Kasumi-1 (cell line): ENCODE measurements around the gene CDPF1.
A peak's percentile ranks its signal among the peaks of the same experiment; 100 is the strongest.
"Not testable (repeated sequence)": the region's sequence is repeated elsewhere in the genome, so short reads cannot be mapped to it uniquely, and the experiment has no call there.

Experiments used
- DNase-seq, 2 experiments: peaks; one replicate each; lab custom pipeline; 2025; lab: John Stamatoyannopoulos, UW

Gene CDPF1

GRCh38 chr22:46281866-46282678 is 32.0 kb upstream of the CDPF1 start:
- DNase-seq = no peak

DNA sequence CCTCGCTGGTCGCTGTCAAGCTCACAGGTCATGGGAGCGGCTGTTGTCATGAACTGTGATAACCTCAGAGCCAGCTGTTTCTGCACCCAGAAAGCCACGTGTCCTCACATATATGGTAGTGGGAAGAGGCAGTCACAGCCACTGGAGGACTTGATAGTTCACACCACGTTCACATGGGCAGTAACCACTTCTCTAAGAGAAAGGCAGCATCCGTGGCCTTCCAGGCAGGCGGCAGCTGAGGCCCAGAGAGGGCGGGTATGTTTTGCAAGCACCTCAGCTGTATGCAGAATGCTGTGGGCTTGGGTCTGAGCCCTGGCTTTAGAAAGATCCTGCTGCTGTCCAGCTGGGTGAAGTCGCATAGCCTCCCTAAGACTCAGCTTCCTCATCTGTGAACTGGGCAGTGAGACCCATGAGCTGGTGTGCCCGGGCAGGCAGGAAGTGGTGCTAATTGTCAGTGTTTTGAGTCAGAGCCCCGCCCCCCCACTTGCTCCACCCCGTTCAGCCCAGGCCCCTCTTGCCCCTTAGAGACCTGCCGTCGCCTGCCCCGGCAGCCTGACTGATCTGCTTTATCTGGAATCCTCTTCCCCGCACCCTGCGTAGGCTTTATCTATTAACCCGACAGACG is 31.0 kb upstream of the CDPF1 start:
- no peak for DNase-seq

GRCh38 chr22:46280063-46280817 is 30.1 kb upstream of the CDPF1 start:
- no peak for DNase-seq

DNA sequence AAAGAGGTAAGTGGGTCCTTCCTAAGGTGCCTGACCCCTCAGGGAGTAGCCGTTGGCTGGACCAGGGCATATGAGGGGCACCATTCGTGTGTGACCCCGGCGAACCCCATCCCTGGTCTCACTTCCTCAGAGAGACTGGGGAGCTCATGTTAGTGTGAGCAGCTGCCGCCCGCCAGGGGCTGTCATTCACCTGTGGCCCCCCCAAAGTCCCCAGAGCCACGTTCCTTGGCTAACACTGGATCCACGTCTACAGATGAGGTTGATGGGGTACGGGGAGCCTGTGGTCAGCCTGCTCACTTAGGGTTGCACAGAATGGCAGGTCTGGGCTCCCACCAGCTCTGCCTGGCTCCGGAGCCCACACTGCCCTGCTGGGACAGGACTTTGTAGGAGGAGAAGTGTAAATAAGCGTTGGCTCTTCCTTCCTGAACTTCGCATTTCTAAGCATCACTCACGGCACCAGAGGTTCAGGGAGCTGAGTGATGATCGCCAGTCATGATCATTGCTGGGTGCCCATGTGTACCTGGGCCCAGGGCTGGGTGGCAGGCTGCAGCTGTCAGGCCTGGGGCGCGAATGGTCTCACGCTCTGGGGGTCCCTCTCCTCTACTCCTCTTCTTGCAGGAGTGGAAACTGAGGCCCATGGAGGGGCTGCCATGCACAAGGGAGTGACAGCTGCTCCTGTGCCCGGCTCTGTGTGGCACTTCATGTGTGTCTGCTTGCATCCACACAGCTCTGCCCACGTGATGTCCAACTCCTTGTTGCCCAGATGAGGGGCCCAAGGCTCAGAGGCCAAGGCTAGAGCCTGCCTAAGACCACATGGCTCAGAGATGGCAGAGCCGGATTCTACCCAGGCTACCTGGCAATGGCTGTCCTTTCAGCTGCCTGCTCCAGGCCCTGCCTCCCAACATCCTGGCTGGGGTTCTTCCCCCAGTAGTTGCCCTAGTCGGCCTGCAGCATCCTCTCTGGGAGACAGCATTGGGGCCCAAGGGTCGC is 28.9 kb upstream of the CDPF1 start:
- no peak for DNase-seq

DNA sequence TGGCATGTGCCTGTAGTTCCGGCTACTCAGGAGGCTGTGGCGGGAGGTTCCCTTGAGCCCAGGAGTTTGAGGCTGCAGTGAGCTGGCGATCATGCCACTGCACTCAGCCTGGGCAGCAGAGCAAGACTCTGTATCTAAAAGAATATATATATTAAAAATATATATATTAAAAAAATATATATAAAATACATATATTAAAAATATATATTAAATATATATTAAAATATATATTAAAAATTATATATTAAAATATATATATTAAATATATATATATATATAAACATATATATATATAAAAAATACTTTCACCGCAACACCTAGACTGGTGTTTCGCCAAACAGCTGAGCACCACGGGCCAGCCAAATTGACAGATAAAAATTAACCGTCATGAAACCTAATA is 26.5 kb upstream of the CDPF1 start:
- DNase-seq = no peak

- no peak for DNase-seq
Measured at GRCh38 chr22:46275455-46276122, 25.5 kb upstream of the CDPF1 start.

DNA sequence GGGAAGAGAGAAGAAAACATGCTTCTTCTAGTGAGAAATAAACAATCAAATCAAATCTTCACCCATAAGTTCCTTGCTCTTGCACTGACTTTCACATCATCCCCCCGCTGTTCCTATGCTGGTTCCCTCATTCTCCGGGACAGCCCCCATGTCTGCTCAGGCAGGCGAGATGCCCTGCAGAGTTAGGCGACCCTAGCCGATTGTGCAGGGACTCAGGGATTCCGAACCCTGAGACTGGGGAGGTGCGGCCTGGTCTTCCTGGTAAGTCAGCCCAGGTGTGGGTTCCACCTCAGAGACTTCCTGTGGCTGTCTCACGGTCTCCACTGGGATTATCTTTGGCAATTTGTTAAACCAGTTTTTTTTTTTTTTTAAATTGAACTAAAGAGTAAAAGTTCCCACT is 24.3 kb upstream of the CDPF1 start:
- no peak for DNase-seq

- no peak for DNase-seq
Measured at GRCh38 chr22:46273432-46274148, 23.5 kb upstream of the CDPF1 start.

DNA sequence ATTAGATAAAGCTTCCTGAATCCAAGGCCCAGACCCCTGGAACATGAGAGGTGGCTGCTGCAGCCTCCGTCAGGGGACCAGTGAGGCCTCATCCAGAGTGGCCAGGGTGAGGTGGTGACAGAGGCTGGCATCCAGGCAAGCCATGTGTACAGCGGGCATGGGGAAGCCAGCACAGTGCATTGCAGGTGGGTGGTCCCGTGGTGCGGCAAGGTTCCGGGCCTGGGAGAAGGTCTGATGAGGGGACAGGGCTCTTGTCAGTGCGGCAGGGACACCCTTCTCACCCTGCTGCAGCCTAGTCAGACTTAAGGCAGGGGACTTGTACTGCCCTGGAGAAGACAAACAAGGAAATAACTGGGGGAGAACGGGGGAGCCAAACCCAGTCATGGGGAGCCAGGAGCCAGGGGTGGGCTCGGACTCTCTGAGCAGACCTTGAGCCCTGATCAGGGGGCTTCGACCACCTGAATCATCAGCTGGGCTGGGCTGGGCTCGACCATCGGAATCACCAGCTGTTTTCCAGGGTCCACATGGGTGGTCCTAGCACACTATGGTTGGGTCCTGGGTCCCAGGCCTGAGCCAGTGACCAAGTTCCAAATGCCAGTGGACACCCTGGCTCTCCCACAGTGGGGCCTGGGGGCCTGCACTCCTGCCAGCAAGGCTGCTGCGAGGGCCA is 22.8 kb upstream of the CDPF1 start:
- no peak for DNase-seq

DNA sequence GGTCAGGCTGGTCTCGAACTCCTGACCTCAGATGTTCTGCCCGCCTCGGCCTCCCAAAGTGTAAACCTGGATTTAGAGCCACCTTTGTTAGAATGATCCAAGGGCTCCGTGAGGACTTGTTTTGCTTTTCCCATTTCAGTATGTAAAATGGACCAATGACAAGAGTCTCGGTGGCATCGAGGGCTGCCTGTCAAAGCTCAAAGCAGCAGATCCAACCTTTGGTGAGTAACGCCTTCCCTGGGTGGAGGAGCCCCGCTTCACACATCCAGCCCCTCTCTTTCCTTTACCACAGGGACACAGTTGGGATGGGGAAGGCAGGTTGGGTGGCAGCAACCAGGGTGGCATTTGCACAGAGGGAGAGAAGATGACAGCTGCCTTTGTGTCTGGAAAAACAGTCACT is 22.1 kb upstream of the CDPF1 start:
- DNase-seq = no peak

DNA sequence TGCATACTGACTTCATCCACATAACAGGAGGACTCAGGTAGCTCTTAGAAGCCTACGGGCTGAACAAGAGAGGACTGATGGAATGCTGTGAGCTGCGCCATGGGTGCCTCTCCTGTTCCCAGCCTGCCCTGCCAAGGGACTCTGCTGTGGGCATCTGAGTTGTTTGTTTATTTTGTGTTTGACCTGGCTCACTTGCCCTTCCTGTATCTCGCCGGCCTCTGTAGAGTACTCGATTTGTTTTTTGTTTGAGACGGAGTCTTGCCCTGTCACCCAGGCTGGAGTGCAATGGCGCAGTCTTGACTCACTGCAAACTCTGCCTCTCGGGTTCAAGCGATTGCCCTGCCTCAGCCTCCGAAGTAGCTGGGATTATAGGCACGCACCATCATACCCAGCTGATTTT is 19.5 kb upstream of the CDPF1 start:
- DNase-seq = no peak

DNA sequence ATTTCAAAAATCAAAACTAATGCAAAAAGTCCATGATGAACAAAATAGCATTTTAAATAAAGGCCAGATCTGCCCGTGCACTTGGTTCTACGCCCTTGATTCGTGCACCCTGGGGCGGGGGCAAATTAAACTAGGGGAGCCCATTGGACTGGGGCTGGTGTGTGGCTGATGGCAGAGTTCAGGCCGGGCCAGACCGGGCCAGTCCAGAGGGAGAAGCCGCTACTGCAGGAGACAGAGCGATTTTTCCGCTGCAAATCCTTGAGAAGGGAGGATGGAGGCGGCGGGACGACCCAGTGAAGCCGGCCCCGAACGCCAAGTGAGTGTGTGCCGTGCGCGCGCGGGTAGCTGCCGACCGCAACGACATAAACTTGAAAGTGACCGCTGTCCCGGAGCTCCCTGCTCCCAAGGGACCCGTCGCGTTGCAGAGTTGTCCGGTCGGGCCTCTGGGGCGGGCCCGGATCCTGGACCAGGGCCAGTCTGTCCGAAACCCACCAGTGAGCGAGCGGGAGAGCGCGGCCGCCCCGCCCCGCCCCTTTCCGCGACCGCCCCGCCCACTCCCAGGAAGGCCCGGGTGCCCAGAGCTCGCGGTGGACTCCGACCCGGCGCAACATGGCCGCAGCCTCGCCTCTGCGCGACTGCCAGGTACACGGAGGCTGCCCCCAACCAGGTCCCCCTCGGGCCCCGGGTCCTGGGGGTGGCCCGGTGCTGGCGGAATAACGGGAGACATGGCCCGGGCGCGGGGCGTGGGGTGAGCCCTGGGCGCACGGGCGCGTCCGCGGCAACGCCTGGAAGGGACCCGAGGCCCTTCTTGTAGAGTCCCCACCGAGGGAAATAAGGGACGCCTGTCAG is 17.6 kb upstream of the CDPF1 start, which contains the start of gene TTC38:
TSS of gene TTC38 (plus strand) at position 578 of the 849 bp plus-strand sequence. CDS start at position 610, 32 bp downstream.
- peak; percentile 31 to 34 for DNase-seq

GRCh38 chr22:46265627-46266026 is 15.5 kb upstream of the CDPF1 start:
- DNase-seq = not testable (repeated sequence)

- not testable (repeated sequence) for DNase-seq
Measured at GRCh38 chr22:46264520-46264919, 14.4 kb upstream of the CDPF1 start.

GRCh38 chr22:46263216-46263590 is 13.1 kb upstream of the CDPF1 start, which contains the start of gene PKDREJ:
Gene PKDREJ (minus strand): TSS chr22:46263343. CDS start chr22:46263322, 21 bp downstream.
- no peak for DNase-seq

DNA sequence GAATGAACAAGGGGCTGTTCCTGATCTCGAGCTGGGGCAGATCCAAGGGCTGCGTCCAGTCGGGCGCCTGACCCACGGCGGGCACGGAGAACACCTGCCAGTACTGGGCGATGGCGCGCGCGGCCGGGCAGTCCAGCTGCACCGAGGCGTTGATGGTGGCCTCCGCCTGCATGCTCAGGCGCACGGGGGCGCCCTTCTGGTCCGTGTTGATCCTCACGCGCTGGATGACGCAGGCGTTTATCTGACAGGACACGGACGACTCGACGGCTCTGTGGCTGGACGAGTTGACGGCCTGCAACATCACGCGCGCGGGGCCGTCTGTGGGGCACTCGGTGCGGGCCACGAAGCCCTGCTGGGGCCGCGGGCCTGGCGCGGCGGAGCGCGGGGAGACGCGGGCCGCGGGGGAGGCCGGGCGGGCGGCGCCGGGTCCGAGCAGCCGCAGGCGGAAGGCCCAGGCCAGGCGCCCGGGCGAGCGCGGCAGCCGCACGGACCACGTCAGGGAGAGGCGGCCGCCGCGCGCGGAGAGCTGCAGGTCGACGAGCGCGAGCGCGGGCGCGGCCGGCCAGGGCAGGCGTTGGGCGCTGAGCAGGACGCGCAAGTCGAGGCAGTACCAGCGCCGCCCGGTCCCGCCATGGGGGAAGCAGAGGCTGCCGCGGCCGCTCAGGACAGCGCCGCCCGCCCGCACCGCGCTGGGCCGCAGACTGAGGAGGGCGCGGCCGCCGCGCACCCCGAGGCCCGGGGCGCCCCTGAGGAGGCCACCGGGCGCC is 12.5 kb upstream of the CDPF1 start:
- no peak for DNase-seq

DNA sequence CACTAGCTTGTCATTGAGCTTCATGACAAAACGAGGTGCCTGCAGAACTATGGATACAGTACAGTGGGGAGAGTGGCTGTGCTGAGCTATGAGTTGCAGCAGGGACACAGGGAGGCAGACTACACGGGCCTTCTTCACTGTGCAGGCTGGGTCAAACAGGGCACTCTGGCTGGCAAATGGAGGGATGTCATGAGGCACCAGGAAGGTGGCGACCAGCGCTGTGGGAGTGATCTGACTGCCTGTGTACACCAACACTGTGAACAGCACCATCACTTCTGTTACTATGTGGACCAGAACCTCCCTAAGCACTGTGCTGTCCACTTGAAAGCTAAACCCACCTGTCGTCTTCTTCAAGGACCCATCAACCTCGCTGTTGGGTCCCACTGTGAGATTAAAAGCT is 9.9 kb upstream of the CDPF1 start:
- no peak for DNase-seq

DNA sequence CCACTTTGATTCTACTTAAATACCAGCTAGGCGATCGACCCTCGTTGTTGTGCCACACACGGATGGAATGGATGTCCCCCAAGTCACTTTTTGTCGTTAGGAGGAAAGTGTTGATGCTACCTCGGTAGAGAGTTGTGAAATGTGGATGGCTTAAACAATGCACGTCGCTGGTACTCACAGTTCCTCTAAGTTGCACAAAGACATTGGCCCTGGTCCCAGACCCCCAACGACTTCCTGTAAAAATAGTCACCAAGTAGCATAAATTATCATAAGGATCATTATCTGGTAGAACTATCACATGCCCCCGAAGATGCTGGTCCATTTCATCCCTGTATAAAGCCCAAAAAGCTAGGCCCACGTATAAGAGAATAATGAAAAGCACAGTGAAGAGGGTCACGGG is 9.3 kb upstream of the CDPF1 start:
- peak; percentile 46 to 48 for DNase-seq
